Trophoblast cell (in vitro differentiated cells and primary cell): ENCODE data around the gene ADAMTS18.

Experiments
- DNase-seq, 2 donors: peaks; one replicate each; pipeline ENCODE4 v3.0.0-alpha.2; 2016
- H2AFZ ChIP-seq: 2 replicates; pipeline ENCODE4 v1.6.1; 2013; ENCODE audit warnings: low read length, moderate library complexity, mild to moderate bottlenecking; ENCODE audit not compliant: insufficient read depth, poor library complexity
- H2AK5ac ChIP-seq: 2 replicates; pipeline ENCODE4 v1.6.1; 2013; ENCODE audit warnings: mild to moderate bottlenecking, low read length
- H2BK120ac ChIP-seq: 2 replicates; pipeline ENCODE4 v1.6.1; 2013; ENCODE audit warnings: low read length, mild to moderate bottlenecking, moderate library complexity; ENCODE audit not compliant: insufficient read depth, poor library complexity
- H2BK12ac ChIP-seq: 2 replicates; pipeline ENCODE4 v1.6.1; 2013; ENCODE audit warnings: mild to moderate bottlenecking, low read length, moderate library complexity
- H2BK5ac ChIP-seq: 2 replicates; pipeline ENCODE4 v1.6.1; 2013; ENCODE audit warnings: low read length, low read depth, moderate library complexity, mild to moderate bottlenecking; ENCODE audit not compliant: poor library complexity
- H3K14ac ChIP-seq: 2 replicates; pipeline ENCODE4 v1.6.1; 2013; ENCODE audit warnings: mild to moderate bottlenecking, low read length
- H3K18ac ChIP-seq: 2 replicates; pipeline ENCODE4 v1.6.1; 2013; ENCODE audit warnings: mild to moderate bottlenecking, low read length
- H3K23ac ChIP-seq: 2 replicates; pipeline ENCODE4 v1.6.1; 2013; ENCODE audit warnings: low read length
- H3K27ac ChIP-seq: 2 replicates; pipeline ENCODE4 v1.5.1; 2013; ENCODE audit warnings: low read depth, mild to moderate bottlenecking, inconsistent platforms, low read length, moderate library complexity
- H3K27me3 ChIP-seq: 2 replicates; pipeline ENCODE4 v1.6.1; 2013; ENCODE audit warnings: inconsistent platforms, mild to moderate bottlenecking, low read length, moderate library complexity; ENCODE audit not compliant: insufficient read depth
- H3K36me3 ChIP-seq, 2 experiments: 1 replicate in 1 of 2; 2 replicates in 1 of 2; pipeline ENCODE4 v1.6.1; 2013; ENCODE audit warnings: low read length in 2 of 2, mild to moderate bottlenecking in 2 of 2, moderate library complexity in 1 of 2; ENCODE audit not compliant: insufficient read depth in 2 of 2, control insufficient read depth in 1 of 2
- H3K4ac ChIP-seq: 2 replicates; pipeline ENCODE4 v1.6.1; 2013; ENCODE audit warnings: low read depth, mild to moderate bottlenecking, low read length, moderate library complexity
- H3K4me1 ChIP-seq, 2 experiments: 1 replicate in 1 of 2; 2 replicates in 1 of 2; pipeline ENCODE4 v1.6.1; 2013; ENCODE audit warnings: low read length in 2 of 2, mild to moderate bottlenecking in 2 of 2, moderate library complexity in 1 of 2; ENCODE audit not compliant: insufficient read depth in 2 of 2, control insufficient read depth in 1 of 2
- H3K4me2 ChIP-seq: 2 replicates; pipeline ENCODE4 v1.6.1; 2013; ENCODE audit warnings: inconsistent platforms, mild to moderate bottlenecking, low read length, moderate library complexity
- H3K4me3 ChIP-seq: 2 replicates; pipeline ENCODE4 v1.5.1; 2013; ENCODE audit warnings: mild to moderate bottlenecking, low read depth, low read length, inconsistent platforms
- H3K79me1 ChIP-seq: one replicate; pipeline ENCODE4 v1.6.1; 2013; ENCODE audit warnings: low read length
- H3K79me2 ChIP-seq: 2 replicates; pipeline ENCODE4 v1.6.1; 2013; ENCODE audit warnings: low read length, mild to moderate bottlenecking; ENCODE audit not compliant: control insufficient read depth, insufficient read depth, poor library complexity
- H3K9ac ChIP-seq: 2 replicates; pipeline ENCODE4 v1.6.1; 2013; ENCODE audit warnings: mild to moderate bottlenecking, low read length
- H3K9me3 ChIP-seq: 2 replicates; pipeline ENCODE4 v1.6.1; 2013; ENCODE audit warnings: low read depth, mild to moderate bottlenecking, control low read depth, inconsistent platforms, low read length; ENCODE audit not compliant: insufficient read depth
- H4K12ac ChIP-seq: 2 replicates; pipeline ENCODE4 v1.6.1; 2013; ENCODE audit warnings: low read depth, mild to moderate bottlenecking, low read length, moderate library complexity
- H4K8ac ChIP-seq: 2 replicates; pipeline ENCODE4 v1.6.1; 2013; ENCODE audit warnings: low read depth, mild to moderate bottlenecking, low read length, moderate library complexity
- H4K91ac ChIP-seq: one replicate; pipeline ENCODE4 v1.6.1; 2013; ENCODE audit warnings: low read depth, mild to moderate bottlenecking, low read length, moderate library complexity
- whole genome bisulfite sequencing: extraction: QIAGEN DNeasy Blood & Tissue Kit; methylation state at CpG from one replicate; pipeline ENCODE4 v1.1.7; 2013; ENCODE audit warnings: missing lambda C conversion rate; ENCODE audit not compliant: insufficient read length, insufficient coverage; ENCODE audit errors: extremely low coverage; 5-methylcytosine and 5-hydroxymethylcytosine counted together

ADAMTS18 gene

GRCh38 chr16:77376358-77376757 lies 58.5 kb downstream of the ADAMTS18 start:
- no CpG with 5 or more reads among the region's 4 CpGs for WGBS
- Histone ChIP-seq H3K36me3 (peaks cover 11 to 12% of the 10 kb centered on the region in 2 experiments), H3K27ac (peak overlapping the region; percentile 51), H4K12ac (peak overlapping the region; percentile 50), H3K18ac (peak overlapping the region; percentile 89), H2BK12ac (peak overlapping the region; percentile 88), H2BK5ac (no peak overlapping the region), H2AK5ac (peak overlapping the region; percentile 57), H3K4me2 (no peak overlapping the region), H3K79me1 (peaks cover 16% of the 10 kb centered on the region), H4K91ac (peak overlapping the region; percentile 48), H3K79me2 (peaks cover 2% of the 10 kb centered on the region), H3K4me3 (no peak overlapping the region), H2BK120ac (peak overlapping the region; percentile 89), H3K9ac (no peak overlapping the region), H3K23ac (no peak overlapping the region), H3K4ac (peak overlapping the region; percentile 80), H2AFZ (no peak overlapping the region), H3K9me3 (no peaks in the 10 kb centered on the region), H3K14ac (no peak overlapping the region), H3K27me3 (no peaks in the 10 kb centered on the region), H4K8ac (no peak overlapping the region), H3K4me1 (peaks cover 14 to 21% of the 10 kb centered on the region in 2 experiments)
- DNase-seq, result no peak

- Histone ChIP-seq H3K4me2 (no peak overlapping the region), H4K91ac (peak overlapping the region; percentile 76), H3K4me3 (no peak overlapping the region), H3K27me3 (no peaks in the 10 kb centered on the region), H3K23ac (no peak overlapping the region), H4K12ac (no peak overlapping the region), H3K27ac (peak overlapping the region; percentile 61), H3K79me1 (peaks cover 11% of the 10 kb centered on the region), H3K36me3 (peaks cover 10 to 11% of the 10 kb centered on the region in 2 experiments), H4K8ac (peak overlapping the region; percentile 55), H3K14ac (peak overlapping the region; percentile 46), H2AFZ (peak overlapping the region; percentile 17), H2AK5ac (peak overlapping the region; percentile 49), H3K4ac (peak overlapping the region; percentile 53), H3K4me1 (peaks cover 10 to 15% of the 10 kb centered on the region in 2 experiments), H3K9ac (no peak overlapping the region), H3K79me2 (peaks cover 2% of the 10 kb centered on the region), H2BK120ac (peak overlapping the region; percentile 48), H2BK5ac (peak overlapping the region; percentile 42), H3K9me3 (no peaks in the 10 kb centered on the region), H3K18ac (peak overlapping the region; percentile 84), H2BK12ac (peak overlapping the region; percentile 79)
- DNase-seq, result no peak
- no CpG with 5 or more reads among the region's 7 CpGs for WGBS
These were observed 59.4 kb downstream of the ADAMTS18 start for GRCh38 chr16:77375396-77375795.

- H3K27me3 ChIP-seq, result no peaks in the 10 kb centered on the region
- no peak overlapping the region for H3K4me3 ChIP-seq
- H3K79me2 ChIP-seq, result peaks cover 2% of the 10 kb centered on the region
- no peak overlapping the region for H3K9ac ChIP-seq
- H2BK5ac ChIP-seq, result peak overlapping the region; percentile 95
- H2AK5ac ChIP-seq, result no peak overlapping the region
- peak overlapping the region; percentile 67 for H3K4me2 ChIP-seq
- peak; percentile 8 to 83 for DNase-seq
- H2AFZ ChIP-seq, result no peak overlapping the region
- H4K91ac ChIP-seq, result no peak overlapping the region
- no peak overlapping the region for H4K8ac ChIP-seq
- H3K27ac ChIP-seq, result peak overlapping the region; percentile 97
- no peaks in the 10 kb centered on the region for H3K9me3 ChIP-seq
- no CpG with 5 or more reads among the region's 1 CpG for WGBS
- peak overlapping the region; percentile 65 for H2BK120ac ChIP-seq
- no peak overlapping the region for H2BK12ac ChIP-seq
- no peak overlapping the region for H3K18ac ChIP-seq
- no peak overlapping the region for H4K12ac ChIP-seq
- H3K79me1 ChIP-seq, result peaks cover 11% of the 10 kb centered on the region
- H3K36me3 ChIP-seq, result peaks cover 7% of the 10 kb centered on the region in 2 experiments
- no peak overlapping the region for H3K4ac ChIP-seq
- H3K23ac ChIP-seq, result no peak overlapping the region
- H3K4me1 ChIP-seq, result peaks cover 10 to 15% of the 10 kb centered on the region in 2 experiments
- H3K14ac ChIP-seq, result no peak overlapping the region
These were observed 60.5 kb downstream of the ADAMTS18 start for GRCh38 chr16:77374384-77374783.

- Histone ChIP-seq H2AFZ (no peak overlapping the region), H3K14ac (no peak overlapping the region), H3K79me2 (peaks cover 2% of the 10 kb centered on the region), H3K18ac (peak overlapping the region; percentile 4), H4K91ac (no peak overlapping the region), H3K23ac (no peak overlapping the region), H3K4me2 (no peak overlapping the region), H4K12ac (no peak overlapping the region), H3K27ac (peak overlapping the region; percentile 97), H3K4me1 (peaks cover 10 to 15% of the 10 kb centered on the region in 2 experiments), H2BK5ac (peak overlapping the region; percentile 64), H3K36me3 (peaks cover 7% of the 10 kb centered on the region in 2 experiments), H3K27me3 (no peaks in the 10 kb centered on the region), H3K79me1 (peaks cover 11% of the 10 kb centered on the region), H2BK120ac (peak overlapping the region; percentile 31), H4K8ac (no peak overlapping the region), H3K9me3 (no peaks in the 10 kb centered on the region), H2BK12ac (no peak overlapping the region), H2AK5ac (no peak overlapping the region), H3K9ac (no peak overlapping the region), H3K4ac (peak overlapping the region; percentile 15), H3K4me3 (no peak overlapping the region)
- no CpG with 5 or more reads among the region's 3 CpGs for WGBS
- DNase-seq, result peak in 1 of 2 donors; percentile 42
These were observed 61.1 kb downstream of the ADAMTS18 start for GRCh38 chr16:77373726-77374125.
